Stimulated activated CD8-positive, alpha-beta memory T cell treated with anti-CD3 and anti-CD28 coated beads, Interleukin-15, amount 100 ng/mL, for 24 hours (primary cell): ENCODE results near the gene ADGRB3.

Source experiments
- DNase-seq: peaks from one replicate; pipeline ENCODE4 v3.0.0-alpha.2; 2020; ENCODE audit warnings: low read depth

The ADGRB3 gene

DNA sequence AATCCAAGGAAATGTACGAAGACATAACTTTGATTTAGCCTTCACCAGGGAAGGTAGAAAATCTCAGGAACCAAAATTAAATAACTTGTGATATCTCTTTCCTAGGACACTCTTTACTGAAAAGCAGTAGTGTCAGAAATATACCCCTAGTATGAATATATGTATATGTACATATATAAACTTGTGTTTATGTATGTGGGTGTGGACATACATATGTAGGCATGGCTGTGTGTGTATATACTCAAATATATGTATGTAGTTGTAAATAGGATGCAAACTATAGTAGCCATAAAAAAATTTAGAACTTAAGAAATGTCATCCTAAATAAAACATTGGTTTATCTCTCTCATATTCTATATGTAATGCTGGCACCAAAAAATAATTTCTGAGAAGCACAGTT is 500.8 kb downstream of the ADGRB3 start:
- no peak for DNase-seq

- no peak for DNase-seq
Observed at GRCh38 chr6:69138148-69138547, 503.1 kb downstream of the ADGRB3 start.

DNA sequence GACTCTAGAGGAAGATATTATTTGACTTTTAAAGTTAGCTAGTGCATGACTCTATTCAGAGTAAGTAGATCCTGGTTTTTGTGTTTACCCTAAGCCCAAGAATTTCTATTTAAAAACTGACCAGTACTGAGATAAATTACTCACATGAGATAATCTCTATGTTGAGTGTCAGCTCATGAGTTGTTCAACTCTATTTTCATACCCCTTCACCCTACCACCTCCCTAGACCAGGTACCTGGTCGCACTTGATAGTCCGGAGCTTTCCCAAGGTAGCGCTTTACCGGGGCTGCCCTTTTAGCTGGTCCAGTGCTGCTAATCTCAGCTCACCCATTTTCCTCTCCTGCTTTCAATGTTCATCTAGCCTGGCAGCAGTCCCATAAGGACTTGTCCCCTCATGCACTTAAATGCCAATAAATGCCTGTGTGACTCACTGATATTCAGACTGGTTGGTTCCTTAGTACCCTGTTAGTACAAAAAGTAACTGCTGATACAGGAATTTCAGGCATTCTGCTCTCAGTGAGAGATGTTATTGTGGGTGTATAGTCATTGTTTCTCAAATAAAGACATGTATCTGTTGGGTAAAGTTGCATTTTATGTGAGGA is 503.9 kb downstream of the ADGRB3 start:
- DNase-seq: no peak

DNA sequence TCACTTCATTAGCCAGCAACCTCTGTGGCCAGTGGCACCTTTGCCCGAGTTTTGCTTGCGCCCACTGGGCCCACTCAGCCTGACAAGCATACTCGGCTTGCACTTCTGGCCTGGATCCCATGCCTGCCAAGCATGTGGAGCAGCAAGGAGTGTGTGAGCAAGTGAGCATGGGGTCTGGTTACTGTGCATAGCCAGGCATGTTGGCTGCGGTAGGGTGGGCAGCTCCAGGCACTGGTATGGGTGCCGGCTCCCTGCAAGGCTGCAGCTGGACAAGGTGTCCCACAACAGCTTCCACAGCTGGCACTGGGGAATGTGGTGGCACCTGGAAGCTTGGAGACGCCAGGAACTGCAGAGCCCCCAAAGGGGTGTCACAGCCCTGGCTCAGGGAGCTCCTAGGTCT is 510.0 kb downstream of the ADGRB3 start:
- no peak for DNase-seq

DNA sequence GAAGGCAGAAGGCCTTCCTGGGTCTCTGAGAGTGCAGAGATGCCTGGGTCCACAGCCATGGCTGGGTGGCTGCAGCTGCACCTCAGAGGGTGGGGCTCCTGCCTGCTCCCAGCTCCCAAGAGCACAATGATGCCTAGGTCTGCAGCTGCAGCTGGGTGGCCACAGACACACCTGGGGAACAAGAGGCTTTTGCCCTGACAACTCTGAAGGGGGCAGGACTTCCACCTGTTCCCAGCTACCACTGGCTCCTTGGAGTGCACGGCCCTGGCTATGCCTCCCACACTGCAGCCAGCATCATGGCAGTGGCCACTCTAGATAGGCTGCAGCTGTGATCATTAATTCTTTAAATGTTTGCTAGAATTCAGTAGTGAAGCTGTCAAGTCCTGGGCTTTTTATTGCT is 511.3 kb downstream of the ADGRB3 start:
- DNase-seq: no peak

- DNase-seq: no peak
Observed at GRCh38 chr6:69155467-69155866, 520.4 kb downstream of the ADGRB3 start.

GRCh38 chr6:69162811-69163210 is 527.7 kb downstream of the ADGRB3 start:
- no peak for DNase-seq

DNA sequence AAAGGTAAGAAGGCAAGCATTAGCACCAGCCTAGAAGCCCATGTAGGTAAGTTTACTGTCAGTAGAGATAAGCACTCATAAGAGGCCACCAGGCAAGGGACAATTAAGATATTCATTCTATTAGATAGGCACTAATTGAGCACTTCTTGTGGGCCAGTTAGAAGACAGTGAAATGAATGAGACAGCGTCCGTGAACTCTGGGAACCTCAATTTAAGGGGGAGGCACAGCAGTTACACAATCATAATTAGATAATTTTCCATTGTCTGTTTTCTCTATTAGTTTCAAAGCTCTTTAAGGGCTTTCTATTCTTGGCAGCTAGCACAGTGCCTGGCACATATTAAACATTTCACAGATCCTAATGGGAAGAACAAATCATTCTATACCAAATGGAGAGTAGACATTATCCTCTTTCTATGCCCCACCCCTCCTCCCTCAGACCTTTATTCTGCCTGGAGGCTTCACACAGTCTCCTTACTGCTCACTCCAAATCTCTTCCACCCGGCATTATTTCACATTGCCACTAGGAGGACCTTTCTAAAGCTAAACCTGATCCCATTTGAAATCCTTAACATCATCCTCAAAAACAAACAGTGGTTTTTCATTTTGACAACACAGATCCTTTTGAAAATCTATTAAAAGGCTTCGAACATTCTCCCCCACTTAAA is 529.6 kb downstream of the ADGRB3 start:
- no peak for DNase-seq

GRCh38 chr6:69179681-69180080 is 544.6 kb downstream of the ADGRB3 start:
- DNase-seq: no peak

GRCh38 chr6:69180361-69181067 is 545.4 kb downstream of the ADGRB3 start:
- DNase-seq: no peak

GRCh38 chr6:69181964-69182363 is 546.9 kb downstream of the ADGRB3 start:
- no peak for DNase-seq

- DNase-seq: no peak
Observed at GRCh38 chr6:69185276-69185675, 550.2 kb downstream of the ADGRB3 start.

DNA sequence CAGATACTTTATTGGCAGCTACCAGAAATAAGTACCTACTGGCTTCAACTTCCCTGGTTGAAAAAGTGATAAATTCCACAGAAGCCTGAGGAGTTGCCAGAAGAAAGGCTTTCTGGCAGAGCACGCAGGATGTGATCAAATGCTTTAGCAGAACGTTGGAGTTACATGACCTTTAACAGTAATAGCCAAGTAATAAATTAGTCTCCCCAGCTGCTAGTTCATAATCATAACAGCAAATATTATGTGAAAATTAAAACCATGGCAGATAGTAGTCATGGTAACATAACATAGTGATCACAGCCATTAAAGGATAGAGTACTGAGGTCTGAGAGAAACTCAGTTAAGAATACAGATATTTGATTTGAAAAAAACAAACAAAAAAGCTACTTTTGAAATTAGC is 567.7 kb downstream of the ADGRB3 start:
- no peak for DNase-seq

GRCh38 chr6:69216127-69216526 is 581.0 kb downstream of the ADGRB3 start:
- no peak for DNase-seq

- no peak for DNase-seq
Observed at GRCh38 chr6:69217343-69217742, 582.3 kb downstream of the ADGRB3 start.

DNA sequence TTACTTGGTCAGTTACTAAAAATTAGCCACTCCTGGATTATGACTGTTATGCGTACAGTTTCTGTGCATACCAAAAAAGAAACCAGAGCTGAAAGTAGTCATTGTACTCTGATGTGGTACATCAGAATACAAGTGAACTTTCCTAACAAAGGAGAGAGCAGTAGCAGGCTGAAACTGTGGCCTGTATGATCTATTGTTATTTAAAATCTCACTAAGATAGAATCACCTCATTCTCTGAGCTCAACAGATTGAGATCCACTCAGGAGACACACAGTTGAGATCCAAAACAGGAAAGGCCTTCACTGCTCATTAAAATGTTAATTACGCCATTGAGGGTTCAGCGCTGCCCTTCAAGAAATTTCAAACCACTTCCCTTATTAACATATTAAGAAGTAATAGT is 585.3 kb downstream of the ADGRB3 start:
- DNase-seq: no peak

GRCh38 chr6:69232008-69232407 is 596.9 kb downstream of the ADGRB3 start:
- no peak for DNase-seq

DNA sequence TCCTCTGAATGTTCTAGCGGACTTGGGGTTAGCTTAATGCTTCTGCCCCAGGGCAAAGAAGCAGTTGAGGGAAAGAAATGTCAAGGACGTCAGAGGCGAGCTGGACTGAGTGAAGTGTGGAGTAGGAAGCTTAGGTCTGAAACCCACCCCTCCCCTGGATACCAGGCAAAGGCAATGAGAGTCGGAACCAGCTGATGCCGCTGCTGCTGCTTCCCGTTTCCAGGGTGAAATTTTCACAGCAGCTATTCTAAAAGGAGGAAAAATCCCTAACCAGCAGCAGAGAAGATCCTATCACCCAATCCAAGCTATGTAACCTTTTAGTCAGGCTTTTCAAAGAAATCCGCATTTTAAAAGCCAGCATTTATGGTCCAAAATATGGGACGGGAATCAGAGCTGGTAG is 597.4 kb downstream of the ADGRB3 start:
- no peak for DNase-seq

DNA sequence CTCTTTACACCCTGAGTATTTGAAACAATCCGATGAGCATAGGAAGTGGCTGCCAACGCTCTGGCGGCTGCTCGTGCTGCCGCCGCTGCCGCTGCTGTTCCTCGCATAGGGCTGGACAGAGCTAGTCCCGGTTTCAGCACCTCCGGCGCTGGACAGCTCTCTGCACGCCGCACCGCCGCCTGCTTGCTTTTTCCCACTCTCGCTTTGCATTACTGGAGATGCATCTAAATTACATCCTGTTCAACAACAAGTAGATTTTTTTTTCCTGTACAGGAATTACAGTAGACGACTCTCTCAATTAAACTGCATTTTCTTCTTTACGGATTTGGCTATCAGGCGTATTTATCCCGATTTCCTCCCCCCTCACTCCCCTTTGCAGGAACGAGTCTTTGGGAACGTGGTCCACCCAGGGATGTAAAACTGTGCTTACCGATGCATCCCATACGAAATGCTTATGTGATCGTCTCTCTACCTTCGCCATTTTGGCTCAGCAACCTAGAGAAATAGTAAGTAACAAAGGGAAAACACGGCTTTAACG is 597.9 kb downstream of the ADGRB3 start:
- no peak for DNase-seq

DNA sequence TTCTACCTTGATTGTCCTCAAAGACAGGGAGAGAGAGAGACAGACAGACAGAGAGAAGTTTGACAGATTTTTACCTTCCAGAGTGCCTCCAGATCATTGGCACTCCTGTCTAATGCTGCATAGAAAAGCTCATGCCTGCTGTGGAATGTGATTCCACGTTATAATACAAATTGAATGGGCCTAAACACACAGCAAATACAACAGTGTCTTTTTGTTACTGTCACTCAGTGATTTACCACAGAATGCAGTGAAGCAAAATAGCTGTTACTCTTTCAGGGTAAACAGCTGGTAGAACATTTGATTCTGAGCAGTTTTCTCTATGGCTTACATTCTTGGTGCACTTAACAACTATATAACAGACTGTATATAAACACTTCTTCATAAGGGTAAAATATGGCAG is 603.0 kb downstream of the ADGRB3 start:
- no peak for DNase-seq

DNA sequence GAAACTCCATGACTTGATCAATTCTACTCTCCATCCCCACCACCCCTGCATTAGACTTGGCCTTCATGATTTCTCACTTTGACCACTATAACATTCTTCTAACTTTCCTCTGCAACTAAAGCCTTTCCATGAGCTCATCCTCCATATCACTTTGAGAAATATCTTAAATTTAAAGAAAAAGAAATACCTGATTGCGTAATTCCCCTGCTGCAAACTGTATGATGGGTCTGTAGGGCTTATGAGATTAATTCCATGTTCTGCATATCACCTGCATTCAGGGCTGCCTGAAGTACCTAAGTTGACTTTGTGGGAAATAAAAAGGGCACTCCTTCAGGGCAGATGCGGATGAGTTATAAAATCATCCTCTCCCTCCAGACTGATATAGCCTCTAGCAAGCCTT is 611.9 kb downstream of the ADGRB3 start:
- no peak for DNase-seq

DNA sequence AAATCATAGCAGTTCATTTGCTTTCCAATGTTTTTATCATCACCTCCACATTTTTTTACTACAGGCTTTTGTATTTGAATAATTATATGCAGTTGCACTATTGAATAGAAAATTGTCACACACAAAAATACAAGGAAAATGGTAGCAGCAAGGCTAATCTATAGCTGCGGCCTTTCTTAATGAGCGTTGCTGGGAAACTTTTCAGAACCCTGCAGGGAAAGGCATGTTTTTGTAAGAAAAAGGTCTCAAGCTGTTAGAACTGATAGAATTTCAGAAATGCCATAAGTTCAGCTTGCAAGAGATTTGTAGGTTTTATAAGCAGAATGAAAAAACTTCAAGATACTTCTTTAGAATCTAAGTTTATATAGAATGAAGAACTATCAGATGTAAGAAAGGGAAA is 625.9 kb downstream of the ADGRB3 start:
- no peak for DNase-seq

DNA sequence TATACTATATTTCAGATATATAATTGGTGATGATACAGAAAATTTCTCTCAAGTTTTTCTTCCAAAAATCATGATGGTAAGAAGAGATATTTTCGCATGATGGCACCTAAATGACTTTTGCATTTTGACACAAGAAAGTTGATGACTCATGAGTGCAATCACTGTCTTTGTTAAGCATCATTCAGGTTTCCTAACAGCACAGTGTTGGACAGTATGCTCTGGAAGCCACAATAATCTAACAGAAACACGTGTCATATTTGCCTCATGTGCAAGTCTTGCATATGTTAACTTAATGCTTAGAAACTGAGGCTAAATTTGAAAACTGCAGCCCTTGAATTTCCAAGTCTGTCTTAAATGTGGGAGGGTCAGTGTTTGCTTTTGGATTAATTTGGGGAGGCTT is 628.2 kb downstream of the ADGRB3 start:
- no peak for DNase-seq
